Measurements from ENCODE around the gene ZNF516. TPM values are rescaled to one million over a fixed set of nuclear protein-coding genes. Genes with fewer than 3 reads are reported as not detected.

ZNF516 gene
- total and polyA plus RNA-seq, 10 of the 15 experiments (the other 5 are each of a cell fraction or from before 2014, with no cell fraction given) = 2.0 to 32.0 (median 8.3) TPM

DNA sequence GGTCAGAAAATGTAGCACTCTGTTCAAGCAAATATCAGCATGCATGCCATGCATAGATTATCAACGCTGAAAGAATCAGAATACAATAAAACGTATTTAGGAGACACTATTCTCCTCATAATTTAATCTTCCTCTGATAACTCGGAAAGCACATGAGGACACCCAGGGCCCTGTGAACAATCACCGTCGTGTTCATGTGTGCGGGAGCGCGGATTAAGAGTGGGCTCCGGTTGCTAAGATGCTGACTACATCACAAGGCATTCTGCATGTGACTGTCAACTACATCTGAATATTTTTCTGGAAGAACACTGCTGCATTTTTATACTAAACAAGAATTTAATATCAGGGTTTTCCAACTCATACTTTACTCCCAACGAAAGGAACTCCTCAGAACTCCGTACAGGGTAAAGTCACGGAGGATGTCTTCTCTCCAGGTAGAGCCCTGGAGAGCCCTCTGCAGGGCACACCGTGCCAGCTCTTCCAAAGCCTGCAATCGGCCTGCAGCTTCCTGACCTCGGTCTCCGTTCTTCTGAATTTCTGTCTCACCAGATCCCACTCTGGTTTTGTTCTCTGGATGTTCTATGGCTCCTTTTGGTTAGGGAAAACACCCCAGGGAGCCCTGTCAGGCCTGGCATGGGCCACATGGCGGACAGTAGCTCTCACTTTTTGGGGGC lies 59.6 kb downstream of the ZNF516 start:
- Histone ChIP-seq H3K9ac (ENCODE audit: control insufficient read depth, insufficient read depth, low read length) (no peak overlapping the region), H3K4me3 (no peak overlapping the region), H3K9me3 (replicated peaks; ENCODE audit: control insufficient read depth, insufficient read depth, low read length) (no peaks in the 10 kb centered on the region; the same call in 2 of the 3 replicates), H4K20me1 (ENCODE audit: control insufficient read depth, insufficient read depth) (peaks cover 2% of the 10 kb centered on the region; the same call in 1 of the 2 replicates), H3K4me1 (ENCODE audit: control insufficient read depth, insufficient read depth, low read length) (no peaks in the 10 kb centered on the region), H3K27me3 (replicated peaks in 1 of 2; ENCODE audit: control insufficient read depth in 2 of 2, insufficient read depth in 2 of 2, low read length in 1 of 2) (no peaks in the 10 kb centered on the region), H3K79me2 (ENCODE audit: control insufficient read depth, insufficient read depth, low read length) (peaks cover 10% of the 10 kb centered on the region), H2AFZ (ENCODE audit: control insufficient read depth, low read depth, low read length) (no peak overlapping the region), H3K36me3 (ENCODE audit: control insufficient read depth in 2 of 2, insufficient read depth in 2 of 2, low read length in 1 of 2) (peaks cover 10 to 19% of the 10 kb centered on the region in 2 experiments), H3K4me2 (ENCODE audit: control insufficient read depth, insufficient read depth) (no peak overlapping the region), H3K27ac (ENCODE audit: control insufficient read depth, insufficient read depth) (no peak overlapping the region)
- POLR2A ChIA-PET = no interaction called here
- no peak for ATAC-seq
- TF ChIP-seq SREBF2 (IDR thresholded peaks at IDR 0.05; ENCODE audit: low read length) (no peak), NRF1 (conservative IDR thresholded peaks at IDR 0.05; ENCODE audit: low read depth, low read length) (no peak), NR2C2 (IDR thresholded peaks at IDR 0.05; ENCODE audit: borderline replicate concordance, control insufficient read depth, insufficient read length, low read depth) (no peak), KDM1A (IDR thresholded peaks at IDR 0.05; ENCODE audit: borderline replicate concordance) (no peak), NFIC (IDR thresholded peaks at IDR 0.05; ENCODE audit: low read depth, low read length) (no peak), CBFB (IDR thresholded peaks at IDR 0.05; ENCODE audit: low read depth) (no peak), CHD1 (IDR thresholded peaks at IDR 0.05; ENCODE audit: low read depth, low read length) (no peak), ATF7 (IDR thresholded peaks at IDR 0.05; ENCODE audit: low read depth) (no peak), ZZZ3 (IDR thresholded peaks at IDR 0.05; ENCODE audit: control insufficient read depth, insufficient read length, low read depth) (no peak), MYB (IDR thresholded peaks at IDR 0.05; ENCODE audit: borderline replicate concordance, low read depth, low read length) (no peak), DPF2 (IDR thresholded peaks at IDR 0.05) (no peak), ZNF24 (IDR thresholded peaks at IDR 0.05) (no peak)
- TF ChIP-seq, protein P1, sequence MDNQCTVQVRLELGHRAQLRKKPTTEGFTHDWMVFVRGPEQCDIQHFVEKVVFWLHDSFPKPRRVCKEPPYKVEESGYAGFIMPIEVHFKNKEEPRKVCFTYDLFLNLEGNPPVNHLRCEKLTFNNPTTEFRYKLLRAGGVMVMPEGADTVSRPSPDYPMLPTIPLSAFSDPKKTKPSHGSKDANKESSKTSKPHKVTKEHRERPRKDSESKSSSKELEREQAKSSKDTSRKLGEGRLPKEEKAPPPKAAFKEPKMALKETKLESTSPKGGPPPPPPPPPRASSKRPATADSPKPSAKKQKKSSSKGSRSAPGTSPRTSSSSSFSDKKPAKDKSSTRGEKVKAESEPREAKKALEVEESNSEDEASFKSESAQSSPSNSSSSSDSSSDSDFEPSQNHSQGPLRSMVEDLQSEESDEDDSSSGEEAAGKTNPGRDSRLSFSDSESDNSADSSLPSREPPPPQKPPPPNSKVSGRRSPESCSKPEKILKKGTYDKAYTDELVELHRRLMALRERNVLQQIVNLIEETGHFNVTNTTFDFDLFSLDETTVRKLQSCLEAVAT (IDR thresholded peaks at IDR 0.05) = no peak
- TF ChIP-seq, protein P2, sequence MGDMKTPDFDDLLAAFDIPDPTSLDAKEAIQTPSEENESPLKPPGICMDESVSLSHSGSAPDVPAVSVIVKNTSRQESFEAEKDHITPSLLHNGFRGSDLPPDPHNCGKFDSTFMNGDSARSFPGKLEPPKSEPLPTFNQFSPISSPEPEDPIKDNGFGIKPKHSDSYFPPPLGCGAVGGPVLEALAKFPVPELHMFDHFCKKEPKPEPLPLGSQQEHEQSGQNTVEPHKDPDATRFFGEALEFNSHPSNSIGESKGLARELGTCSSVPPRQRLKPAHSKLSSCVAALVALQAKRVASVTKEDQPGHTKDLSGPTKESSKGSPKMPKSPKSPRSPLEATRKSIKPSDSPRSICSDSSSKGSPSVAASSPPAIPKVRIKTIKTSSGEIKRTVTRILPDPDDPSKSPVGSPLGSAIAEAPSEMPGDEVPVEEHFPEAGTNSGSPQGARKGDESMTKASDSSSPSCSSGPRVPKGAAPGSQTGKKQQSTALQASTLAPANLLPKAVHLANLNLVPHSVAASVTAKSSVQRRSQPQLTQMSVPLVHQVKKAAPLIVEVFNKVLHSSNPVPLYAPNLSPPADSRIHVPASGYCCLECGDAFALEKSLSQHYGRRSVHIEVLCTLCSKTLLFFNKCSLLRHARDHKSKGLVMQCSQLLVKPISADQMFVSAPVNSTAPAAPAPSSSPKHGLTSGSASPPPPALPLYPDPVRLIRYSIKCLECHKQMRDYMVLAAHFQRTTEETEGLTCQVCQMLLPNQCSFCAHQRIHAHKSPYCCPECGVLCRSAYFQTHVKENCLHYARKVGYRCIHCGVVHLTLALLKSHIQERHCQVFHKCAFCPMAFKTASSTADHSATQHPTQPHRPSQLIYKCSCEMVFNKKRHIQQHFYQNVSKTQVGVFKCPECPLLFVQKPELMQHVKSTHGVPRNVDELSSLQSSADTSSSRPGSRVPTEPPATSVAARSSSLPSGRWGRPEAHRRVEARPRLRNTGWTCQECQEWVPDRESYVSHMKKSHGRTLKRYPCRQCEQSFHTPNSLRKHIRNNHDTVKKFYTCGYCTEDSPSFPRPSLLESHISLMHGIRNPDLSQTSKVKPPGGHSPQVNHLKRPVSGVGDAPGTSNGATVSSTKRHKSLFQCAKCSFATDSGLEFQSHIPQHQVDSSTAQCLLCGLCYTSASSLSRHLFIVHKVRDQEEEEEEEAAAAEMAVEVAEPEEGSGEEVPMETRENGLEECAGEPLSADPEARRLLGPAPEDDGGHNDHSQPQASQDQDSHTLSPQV (IDR thresholded peaks at IDR 0.05) = no peak
- TF ChIP-seq, protein P3, sequence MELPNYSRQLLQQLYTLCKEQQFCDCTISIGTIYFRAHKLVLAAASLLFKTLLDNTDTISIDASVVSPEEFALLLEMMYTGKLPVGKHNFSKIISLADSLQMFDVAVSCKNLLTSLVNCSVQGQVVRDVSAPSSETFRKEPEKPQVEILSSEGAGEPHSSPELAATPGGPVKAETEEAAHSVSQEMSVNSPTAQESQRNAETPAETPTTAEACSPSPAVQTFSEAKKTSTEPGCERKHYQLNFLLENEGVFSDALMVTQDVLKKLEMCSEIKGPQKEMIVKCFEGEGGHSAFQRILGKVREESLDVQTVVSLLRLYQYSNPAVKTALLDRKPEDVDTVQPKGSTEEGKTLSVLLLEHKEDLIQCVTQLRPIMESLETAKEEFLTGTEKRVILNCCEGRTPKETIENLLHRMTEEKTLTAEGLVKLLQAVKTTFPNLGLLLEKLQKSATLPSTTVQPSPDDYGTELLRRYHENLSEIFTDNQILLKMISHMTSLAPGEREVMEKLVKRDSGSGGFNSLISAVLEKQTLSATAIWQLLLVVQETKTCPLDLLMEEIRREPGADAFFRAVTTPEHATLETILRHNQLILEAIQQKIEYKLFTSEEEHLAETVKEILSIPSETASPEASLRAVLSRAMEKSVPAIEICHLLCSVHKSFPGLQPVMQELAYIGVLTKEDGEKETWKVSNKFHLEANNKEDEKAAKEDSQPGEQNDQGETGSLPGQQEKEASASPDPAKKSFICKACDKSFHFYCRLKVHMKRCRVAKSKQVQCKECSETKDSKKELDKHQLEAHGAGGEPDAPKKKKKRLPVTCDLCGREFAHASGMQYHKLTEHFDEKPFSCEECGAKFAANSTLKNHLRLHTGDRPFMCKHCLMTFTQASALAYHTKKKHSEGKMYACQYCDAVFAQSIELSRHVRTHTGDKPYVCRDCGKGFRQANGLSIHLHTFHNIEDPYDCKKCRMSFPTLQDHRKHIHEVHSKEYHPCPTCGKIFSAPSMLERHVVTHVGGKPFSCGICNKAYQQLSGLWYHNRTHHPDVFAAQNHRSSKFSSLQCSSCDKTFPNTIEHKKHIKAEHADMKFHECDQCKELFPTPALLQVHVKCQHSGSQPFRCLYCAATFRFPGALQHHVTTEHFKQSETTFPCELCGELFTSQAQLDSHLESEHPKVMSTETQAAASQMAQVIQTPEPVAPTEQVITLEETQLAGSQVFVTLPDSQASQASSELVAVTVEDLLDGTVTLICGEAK (IDR thresholded peaks at IDR 0.05; ENCODE audit: borderline replicate concordance) = no peak
- RAD21 ChIA-PET (ENCODE audit: unreplicated experiment) = no interaction called here
- intact Hi-C loops (cut with micrococcal nuclease; ENCODE audit: unreplicated experiment) = no loop called here
- in situ Hi-C loops (cut with MboI) = no loop called here
- DNase-seq (ENCODE audit: low read depth, low spot score) = no peak
- BruUV-seq (replicated peaks) = no TSS peak
- no peak for FAIRE-seq
- CTCF ChIA-PET = interaction anchor here (2.3 kb wide), 1 partner anchor 37 kb away, joined by 6 read pairs; no protein-coding TSS in a partner anchor
- 90% methylated on average over 17 of the region's 17 CpGs for WGBS (ENCODE audit: insufficient coverage, insufficient replicate concordance, low lambda C conversion rate, missing lambda C conversion rate)
- SMC1A ChIA-PET (ENCODE audit: uncharacterized antibody, unreplicated experiment) = no interaction called here

Data from GM12878 (cell line).